Frontal cortex (tissue), 4 donors: Measurements from ENCODE around the gene TRAK1. TPM values are rescaled to one million over a fixed set of nuclear protein-coding genes. Genes with fewer than 3 reads are reported as not detected.

ENCODE experiments used
- DNase-seq, 2 donors: peaks; one replicate each; pipeline ENCODE4 v3.0.0; 2012; ENCODE audit warnings: low spot score in 2 of 2
- FAIRE-seq: peaks from 2 replicates; lab custom pipeline; 2012; peaks lifted over from hg19 to GRCh38; lab: Jason Lieb, UNC
- total RNA-seq: library from RNA; depleted of rRNA; stranded (reverse); fragments of >200 nt; gene quantifications from one replicate; pipeline ENCODE4 v1.2.3, GENCODE V29; 2014
- donor health status: control.
- donor health status: control.
- donor health status: control.

Gene TRAK1
- total RNA-seq, 1 donor from 2014 or later, result 28.1 TPM

DNA sequence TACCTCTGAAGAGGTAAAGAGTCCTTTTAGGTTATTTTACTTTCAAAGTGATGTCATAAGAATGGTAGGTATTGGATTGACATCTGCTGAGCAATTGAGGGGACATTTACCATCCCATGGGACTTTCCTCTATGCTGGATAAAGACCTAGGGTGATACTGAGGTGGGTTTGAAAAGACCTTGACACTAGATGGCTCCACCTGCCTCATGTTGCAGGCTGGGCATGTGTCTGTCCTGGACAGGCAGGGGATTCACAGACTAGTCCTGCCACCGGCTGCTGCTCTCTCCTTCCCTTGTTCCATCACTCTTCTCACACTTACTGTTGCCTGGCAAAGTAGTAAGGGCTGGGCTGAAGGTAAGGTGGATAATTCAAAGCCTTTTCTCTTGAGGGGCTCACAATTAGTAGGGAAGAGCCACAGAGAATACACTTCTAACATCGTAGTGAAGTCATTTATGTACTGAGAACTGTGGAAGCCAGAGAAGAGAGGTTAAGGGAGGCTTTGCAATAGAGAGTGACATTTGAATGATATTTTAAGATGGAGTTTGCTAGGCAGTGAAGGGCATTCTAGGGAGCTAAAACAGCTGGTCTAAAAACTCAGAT, 27.7 kb downstream of the TRAK1 start:
- FAIRE-seq (no peak), DNase-seq (peak in 1 of 2 donors; percentile 15)

DNA sequence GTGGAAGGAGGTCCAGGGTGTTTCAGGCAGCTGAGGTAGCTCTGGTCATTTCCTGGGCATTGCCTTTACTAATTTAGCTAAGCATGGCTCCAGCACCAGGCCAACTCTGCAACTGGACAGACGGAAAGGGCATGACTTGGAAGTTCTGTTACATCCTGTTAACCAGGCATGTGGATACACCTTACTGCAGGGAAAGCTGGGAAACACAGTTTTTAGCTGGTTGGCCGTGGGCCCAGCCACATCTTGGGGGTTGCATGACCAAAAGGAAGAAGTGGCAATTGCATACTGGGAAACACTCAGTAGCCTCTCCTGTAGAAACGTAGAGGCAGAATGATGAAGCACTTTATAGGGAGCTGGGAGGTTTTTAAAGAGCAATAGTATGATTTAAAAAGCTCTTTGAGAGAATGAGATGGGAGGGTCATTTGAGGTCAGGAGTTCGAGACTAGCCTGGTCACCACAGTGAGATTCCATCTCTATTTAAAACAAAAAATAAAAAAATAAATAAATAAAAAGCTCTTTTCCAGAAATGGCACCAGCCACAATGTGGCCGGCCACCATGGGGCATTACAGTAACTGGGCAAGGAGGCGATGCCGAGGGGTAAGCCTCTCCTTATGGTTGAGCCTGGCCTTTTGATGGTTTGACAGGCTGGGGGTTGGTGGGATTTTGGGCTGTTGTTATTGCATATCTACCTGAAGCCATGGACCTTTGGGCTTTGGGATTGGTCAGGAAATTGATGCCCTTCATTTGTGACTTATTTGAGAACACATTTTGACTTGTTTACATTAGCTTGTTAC, 28.6 kb downstream of the TRAK1 start:
- FAIRE-seq (no peak), DNase-seq (no peak)

DNA sequence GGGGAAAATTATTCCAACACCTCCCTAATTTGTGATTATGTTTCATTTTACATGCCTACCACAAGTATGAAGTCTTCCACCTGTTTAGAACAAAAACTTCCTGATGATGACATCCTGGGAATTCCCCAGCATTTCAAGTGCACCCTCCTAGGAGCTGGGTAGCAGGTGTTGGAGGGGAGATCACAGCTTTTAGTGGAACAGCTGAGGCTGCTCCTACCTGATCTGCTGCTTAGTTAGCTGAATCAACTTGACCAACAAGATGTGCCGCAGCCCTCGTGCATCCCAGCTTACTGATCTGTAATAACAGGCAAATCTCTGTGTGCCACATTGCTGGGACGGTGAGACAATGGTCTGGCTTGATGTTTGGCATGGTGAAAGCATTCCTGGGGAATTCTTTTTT, 29.7 kb downstream of the TRAK1 start:
- FAIRE-seq (no peak), DNase-seq (no peak)

DNA sequence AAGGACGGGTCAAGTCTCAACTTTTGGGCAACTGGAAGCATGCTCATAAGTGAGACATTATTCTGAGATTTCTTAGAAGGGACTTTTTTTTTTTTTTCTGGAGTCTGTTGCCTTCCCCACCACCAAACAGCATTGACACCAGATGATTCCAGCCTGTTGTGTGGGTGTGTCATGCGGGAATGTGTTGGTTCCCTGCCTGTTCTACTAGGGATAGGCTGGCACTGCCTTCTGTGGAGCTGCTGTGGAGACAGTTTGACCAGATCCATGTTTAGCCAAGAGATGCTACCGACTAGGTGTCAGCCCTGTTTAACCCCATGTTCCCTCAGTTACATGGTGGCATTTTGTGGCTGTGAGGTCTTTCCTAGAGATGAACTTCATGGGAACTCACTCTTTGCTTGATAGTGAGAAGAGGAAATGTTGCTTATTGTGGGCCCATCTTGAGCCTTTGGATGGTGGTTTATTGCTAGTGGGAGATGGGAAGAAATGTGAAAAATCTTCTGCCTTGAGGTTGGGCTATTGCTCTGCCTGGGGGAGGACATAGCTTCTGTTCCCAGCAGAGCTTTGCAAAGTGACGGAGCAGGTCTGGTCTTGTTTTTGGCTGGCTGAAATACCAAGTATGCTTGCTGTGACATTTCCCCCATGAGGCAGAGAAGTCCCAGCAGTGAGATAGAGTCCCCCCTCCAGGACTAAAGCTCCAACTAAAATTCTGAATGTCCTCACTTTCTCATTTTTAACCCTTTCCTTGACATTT, 31.3 kb downstream of the TRAK1 start:
- FAIRE-seq, result no peak
- no peak for DNase-seq

DNA sequence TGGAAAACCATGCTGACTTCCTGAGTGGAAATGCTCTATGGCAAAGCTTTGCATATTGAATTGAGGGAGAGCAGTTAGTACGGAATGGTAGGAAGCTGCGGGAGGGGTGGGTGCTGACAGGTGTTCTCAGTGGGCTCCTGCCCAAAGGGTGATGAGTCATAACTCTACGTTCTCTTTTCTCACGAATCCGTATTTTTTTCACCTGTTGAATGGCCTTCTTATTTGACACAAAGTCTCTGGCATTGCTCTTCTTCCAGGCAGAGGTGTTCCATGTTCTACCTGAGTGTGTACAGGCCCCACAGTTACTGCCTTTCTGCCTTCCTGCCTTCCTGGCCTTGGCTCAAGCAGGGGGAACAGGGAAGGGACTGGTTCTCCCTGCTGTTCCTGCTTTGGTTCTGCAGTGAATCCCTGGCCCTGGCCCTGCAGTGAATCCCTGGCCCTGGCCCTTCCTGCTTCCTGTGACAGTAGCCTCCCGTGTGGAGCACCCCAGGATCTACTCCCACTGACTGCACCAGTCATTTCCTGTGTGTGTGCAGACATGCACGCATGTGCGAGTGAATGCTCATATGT, 31.9 kb downstream of the TRAK1 start:
- FAIRE-seq, result no peak
- DNase-seq, result no peak

DNA sequence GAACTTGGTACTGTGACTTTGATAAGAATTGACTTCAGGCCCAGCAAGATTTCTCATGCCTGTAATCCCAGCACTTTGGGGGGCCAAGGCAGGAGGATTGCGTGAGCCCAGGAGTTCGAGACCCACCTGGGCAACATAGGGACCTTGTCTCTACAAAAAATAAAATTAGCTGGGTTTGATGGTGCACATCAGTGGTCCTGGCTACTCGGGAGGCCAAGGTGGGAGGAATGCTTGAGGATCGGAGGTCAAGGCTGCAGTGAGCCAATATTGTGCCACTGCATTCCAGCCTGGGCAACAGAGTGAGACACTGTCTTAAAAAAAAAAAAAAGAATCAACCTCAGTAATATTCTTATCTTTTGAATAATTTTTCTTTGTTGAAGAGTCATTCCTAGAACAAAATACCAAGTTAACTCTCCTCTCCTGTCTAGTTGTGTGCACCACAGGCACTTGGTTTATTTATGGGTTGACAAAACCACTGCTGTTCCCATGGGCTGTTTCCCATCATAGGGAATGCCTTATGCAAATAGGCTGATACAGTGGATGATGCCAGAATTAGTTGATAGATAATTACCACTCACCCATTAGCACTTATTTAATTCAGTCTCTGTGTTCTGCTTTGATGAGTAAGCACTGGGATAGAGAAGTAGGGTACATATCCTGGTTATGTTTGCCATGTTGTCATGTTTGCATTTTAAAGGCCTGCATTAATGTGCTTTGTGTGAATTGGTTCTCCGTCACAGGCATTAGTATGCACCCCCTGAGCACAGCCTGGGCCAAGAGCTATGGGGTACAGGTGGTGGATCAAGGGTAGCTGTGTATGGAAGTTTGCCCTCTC, 32.9 kb downstream of the TRAK1 start:
- DNase-seq (no peak), FAIRE-seq (no peak)

DNA sequence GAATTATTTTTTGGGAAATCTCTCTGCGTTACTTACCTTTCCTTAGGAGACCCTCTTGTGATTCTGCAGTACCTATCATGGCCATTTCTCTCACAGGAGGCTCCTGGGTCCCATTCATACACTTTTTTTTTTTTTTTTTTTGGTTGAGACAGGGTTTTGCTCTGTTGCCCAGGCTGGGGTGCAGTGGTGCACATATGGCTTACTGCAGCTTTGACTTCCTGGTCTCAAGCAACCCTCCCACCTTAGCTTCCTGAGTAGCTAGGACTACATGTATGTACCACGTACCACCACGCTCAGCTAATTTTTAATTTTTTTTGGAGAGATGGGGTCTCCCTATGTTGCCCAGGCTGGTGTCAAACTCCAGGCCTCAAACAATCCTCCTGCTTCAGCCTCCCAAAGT, 36.1 kb downstream of the TRAK1 start:
- FAIRE-seq (no peak), DNase-seq (no peak)

DNA sequence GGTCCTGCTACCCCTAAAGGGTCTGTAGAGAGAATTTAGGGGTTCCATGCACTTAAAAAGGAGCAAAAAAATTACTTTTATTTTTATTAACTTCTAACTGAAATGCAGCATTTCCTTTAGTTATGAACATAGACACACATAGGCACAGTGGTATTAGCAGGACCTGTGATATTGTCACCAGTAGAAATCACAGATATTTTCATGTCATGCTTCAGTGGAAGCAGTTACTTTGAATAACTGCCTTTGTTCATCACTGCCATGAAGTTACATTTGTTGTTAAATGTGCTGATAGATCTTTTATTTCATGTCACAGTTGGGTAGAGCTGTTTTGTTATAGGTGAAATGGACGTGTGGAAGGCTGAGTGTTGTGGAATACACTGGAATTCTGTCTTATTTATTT, 37.4 kb downstream of the TRAK1 start:
- no peak for DNase-seq
- no peak for FAIRE-seq

DNA sequence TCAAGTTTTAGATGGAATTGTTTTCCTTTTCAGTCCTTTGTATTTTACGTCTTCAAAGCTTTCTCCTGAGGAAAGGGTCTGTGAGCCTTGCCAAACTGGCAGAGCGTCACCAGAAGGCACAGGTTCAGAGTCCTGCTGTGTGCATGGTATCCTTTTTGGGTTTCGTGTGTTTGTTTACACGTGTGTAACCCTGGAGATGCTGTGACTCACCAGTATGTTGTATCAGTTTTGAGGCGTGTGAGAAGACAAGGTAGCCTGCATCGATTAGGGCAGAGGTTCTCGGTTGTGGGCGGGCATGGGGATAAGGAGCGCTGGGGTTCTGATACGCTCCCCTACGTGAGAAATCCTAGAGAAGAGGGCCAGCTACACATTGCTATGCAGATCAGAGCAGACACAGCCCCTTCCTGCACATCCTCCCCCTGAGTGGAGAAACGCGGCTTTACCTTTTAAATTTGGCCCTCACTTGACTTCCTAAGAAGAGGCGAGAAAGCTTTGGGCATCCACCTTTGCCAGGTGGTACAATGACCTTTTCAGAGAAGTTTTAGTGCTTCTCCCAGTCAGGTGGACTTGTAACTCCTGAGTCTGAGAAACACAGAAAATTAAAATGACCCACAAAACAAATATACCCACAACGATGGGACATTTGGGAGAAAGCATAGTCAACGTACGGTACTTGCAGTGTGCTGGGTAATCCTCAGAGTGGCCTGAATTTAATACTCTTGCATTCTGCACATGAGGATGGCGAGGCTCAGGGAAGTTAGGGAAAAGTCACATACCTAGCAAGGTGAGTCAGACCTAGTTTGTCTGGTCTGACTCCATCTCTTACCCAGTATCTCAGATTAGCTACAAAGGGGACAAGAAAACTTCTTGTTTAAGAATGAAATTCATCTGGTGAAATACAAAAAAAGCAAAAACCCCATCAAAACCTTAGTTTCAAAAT, 38.1 kb downstream of the TRAK1 start:
- DNase-seq (no peak), FAIRE-seq (no peak)

DNA sequence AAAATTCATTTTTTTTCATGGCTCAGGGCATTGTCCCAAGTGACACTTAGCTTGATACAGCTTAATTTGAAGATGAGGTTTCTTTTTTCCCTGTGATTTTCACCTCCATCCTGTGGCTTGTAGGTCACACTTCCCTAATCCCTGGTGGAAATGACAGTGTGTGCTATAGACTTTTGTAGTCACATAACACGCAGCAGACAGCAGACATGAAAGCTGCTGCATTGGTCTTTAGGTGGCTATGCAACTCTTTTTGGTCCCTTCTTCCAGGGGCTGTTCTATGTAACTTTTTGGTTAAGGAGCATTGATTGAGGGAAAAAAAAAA, 38.8 kb downstream of the TRAK1 start:
- no peak for FAIRE-seq
- DNase-seq, result no peak

DNA sequence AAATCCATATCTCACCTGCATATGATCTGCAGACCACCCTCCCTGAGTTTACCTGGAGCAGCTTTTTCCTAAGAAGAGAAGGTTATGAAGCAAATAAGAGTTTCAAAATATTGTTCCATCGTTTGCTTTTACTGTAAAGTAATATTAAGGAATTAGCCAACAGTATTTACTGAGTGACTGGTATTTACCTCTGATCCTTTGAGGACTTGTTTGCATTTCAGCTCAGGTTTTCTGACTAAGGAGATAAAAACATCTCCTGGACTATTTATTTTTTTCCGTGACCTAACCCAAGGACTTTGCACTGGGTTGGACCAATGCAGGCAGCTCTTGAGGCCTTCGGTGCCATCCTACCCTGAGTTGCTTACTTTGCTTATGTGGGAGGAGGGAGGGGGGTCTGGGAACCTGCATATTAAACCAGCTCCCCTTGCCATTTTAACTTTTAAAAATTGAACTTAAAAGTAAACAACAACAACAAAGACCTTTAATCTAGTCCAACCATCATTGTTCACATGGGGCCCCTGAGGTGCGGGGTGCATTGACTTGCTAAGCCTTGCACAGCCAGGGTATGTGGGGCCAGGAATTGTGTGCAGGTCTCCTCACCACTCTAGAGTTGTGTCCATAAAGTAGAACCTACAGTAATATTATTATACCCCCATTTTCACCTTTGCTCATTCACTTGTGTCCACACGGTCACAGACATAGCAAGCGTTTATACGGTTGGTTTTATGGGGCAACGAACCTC, 39.3 kb downstream of the TRAK1 start:
- no peak for FAIRE-seq
- no peak for DNase-seq

DNA sequence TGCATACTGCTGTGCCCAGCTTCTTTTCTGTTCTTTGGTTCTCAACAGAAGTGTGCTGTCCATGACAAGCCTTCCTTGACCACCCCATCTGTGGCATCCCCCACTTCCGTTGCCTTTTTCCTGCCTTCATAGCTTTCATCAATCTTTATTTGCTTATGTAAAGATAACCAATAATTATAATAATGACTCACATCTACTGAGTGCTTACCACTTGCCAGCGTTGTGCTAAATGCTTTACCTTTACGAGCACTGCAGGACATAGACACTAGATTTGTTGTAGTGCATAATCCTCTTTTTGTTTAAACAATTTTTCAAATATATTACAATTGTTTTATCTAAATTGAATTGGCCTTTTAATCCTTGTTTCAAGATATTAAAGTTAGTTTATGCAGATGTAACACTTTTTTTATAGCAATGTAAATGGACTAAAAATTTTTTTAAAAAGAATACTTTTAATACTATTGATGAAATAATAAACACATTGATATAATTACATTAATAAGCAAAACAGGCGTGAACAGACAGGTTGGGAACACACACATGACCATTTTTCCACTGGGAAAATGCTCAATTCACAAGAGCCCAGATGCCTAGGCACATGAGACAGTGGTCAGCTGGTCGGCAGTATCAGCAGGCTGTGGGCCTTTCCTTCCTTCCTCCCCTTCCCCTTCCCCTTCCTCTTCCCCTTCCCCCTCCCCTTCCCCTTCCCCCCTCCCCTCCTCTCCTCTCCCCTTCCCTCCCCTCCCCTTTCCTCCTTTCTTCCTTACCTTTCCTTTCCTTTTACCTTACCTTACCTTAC, 42.5 kb downstream of the TRAK1 start:
- FAIRE-seq (no peak), DNase-seq (no peak)

DNA sequence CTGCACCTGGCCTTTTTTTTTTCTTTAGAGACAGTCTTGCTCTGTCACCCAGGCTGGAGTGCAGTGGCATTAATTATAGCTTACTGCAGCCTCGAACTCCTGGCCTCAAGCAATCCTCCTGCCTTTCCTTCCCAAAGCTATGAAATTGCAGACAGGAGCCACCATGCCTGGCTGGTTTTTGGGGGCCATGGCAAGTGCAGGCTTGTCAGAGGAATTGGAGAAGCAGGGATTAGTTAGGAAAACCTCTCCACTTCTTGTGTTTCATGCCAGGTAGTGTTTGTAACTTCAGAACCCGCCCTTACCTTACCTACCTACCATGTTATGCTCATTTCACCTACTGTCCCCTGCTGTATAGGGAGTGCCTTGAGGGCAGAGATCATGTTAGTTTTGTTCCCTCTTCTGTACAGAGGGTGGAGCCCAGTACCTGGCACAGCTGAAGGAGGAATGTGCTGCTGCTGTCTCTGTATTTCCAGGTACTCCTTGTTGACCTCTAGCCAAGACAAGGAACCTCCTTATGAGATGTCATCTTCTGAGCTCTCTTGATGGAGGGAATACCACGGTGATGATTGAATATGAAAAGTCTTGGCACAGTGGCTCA, 43.8 kb downstream of the TRAK1 start:
- FAIRE-seq, result no peak
- no peak for DNase-seq

DNA sequence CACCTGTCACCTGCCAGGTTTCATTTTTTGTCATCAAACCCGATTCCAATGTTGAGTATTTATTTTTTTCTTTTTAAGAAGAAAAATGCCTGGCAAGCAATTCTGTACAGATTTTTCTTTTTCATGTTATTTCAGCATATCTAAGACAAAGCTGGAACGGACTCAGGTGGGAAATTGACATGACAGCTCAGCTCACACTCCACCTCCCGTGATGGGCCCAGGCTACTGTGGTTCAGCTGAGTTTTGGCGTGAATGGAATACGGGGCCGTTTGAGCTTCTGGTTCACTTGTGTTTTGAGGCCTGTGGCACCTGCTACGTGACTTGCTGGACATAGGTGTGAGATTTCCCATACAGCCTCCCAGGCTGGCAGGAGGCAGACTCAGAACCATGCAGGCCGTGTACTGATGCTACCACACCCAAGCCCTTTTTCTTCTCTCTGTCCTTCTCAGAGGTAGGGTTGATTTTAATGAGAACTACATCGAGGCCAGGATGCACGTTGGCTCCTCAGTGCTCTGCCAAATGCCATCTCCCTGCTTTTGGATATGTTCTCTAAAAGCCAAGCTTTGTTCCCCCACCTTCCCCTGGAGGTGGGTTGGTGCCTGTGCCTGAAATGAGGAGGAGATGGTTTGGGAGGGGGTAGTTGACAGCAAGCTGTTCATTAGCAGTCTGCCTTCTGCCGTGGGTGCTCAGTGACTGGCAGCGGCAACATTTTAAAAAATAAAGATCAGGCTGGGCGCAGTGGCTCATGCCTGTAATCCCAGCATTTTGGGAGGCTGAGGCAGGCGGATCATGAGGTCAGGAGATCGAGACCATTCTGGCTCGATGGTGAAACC, 48.7 kb downstream of the TRAK1 start:
- FAIRE-seq (no peak), DNase-seq (no peak)

DNA sequence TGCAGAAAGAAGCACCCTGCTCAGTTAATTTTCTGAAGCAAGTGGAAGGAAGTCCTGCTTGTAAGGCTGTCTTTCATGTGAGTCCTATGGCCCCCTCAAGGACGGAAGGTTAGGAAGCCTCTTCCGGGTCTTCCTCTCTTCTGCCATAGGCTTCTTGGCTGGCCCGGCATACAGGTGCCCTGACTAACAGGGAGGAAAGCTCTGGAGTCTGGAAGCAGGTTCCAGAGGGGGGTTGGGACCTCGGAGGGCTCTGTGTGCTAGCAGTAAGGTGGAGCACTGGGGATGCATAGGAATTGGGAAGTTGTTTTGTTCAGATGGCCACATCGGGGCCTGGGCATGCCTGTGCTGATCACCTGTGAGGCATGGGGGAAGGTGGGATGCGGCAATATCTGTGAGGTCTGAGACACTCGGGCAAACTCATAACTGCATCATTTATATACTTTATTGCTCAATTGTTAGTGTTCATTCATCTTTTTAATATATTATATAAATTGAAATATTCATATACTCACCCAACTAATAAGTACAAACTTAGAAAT, 49.6 kb downstream of the TRAK1 start:
- FAIRE-seq (no peak), DNase-seq (no peak)

DNA sequence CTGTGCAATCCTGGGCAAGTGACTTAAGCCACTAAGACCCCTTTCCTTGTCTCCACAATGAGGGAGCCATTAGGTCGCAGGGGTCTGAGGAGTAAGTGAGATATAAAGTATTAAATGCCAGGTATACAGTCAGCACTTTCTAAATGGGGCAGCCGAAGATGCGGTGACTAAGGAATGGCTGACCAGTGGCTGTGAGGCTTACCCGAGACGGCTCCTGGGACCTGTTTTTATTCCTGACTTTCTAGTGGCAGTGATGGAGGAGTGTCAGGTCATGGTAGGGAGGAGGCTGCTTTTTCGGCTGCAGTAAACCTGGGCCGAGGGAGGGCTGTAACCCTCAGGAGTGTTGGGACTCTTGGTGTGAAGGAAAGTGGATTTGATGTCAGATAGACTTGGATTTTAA, 52.3 kb downstream of the TRAK1 start:
- no peak for FAIRE-seq
- DNase-seq, result no peak
